HUES6 (cell line): Measurements from ENCODE around the gene EIF4E1B.
A peak's percentile ranks its signal among the peaks of the same experiment; 100 is the strongest.

Source experiments
- H3K27ac ChIP-seq: 2 replicates; pipeline ENCODE4 v1.7.0; 2013; ENCODE audit warnings: low read depth, mild to moderate bottlenecking, low read length, inconsistent platforms
- H3K27me3 ChIP-seq: 2 replicates; pipeline ENCODE4 v1.6.1; 2013; ENCODE audit warnings: low read length; ENCODE audit not compliant: control insufficient read depth, insufficient read depth
- H3K36me3 ChIP-seq: 2 replicates; pipeline ENCODE4 v1.6.1; 2013; ENCODE audit warnings: low read length; ENCODE audit not compliant: control insufficient read depth, insufficient read depth
- H3K4me1 ChIP-seq: 2 replicates; pipeline ENCODE4 v1.6.1; 2013; ENCODE audit warnings: low read length; ENCODE audit not compliant: control insufficient read depth, insufficient read depth
- H3K4me3 ChIP-seq: 2 replicates; pipeline ENCODE4 v1.5.1; 2013; ENCODE audit warnings: low read depth, low read length
- H3K9ac ChIP-seq: one replicate; pipeline ENCODE4 v1.6.1; 2013; ENCODE audit warnings: mild to moderate bottlenecking, low read length
- H3K9me3 ChIP-seq: 2 replicates; pipeline ENCODE4 v1.6.1; 2013; ENCODE audit warnings: low read depth, low read length; ENCODE audit not compliant: control insufficient read depth, insufficient read depth

The EIF4E1B gene

DNA sequence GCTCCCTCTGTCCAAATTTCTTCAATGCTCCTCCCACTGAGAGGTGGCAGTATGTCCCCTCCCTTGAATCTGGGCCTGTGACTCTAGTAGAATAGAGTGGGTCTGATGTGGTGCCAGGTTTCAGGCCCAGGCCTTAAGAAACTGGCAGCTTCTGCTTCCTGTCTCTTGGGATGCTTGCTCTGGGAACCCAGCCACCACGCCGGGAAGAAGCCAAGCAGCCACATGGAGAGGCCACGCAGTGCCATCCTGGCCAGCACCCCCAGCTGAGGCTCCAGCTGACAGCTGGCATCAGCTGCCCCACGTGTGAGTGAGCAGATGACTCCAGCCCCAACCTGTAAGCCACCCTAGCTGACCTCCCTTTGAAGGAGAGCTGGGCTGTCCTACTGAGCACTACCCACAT is 9.5 kb downstream of the EIF4E1B start:
- Histone ChIP-seq H3K9me3 (no peaks in the 10 kb centered on the region), H3K36me3 (no peaks in the 10 kb centered on the region), H3K27ac (no peak overlapping the region), H3K4me3 (no peak overlapping the region), H3K4me1 (peaks cover 42% of the 10 kb centered on the region), H3K9ac (no peak overlapping the region), H3K27me3 (no peaks in the 10 kb centered on the region)

DNA sequence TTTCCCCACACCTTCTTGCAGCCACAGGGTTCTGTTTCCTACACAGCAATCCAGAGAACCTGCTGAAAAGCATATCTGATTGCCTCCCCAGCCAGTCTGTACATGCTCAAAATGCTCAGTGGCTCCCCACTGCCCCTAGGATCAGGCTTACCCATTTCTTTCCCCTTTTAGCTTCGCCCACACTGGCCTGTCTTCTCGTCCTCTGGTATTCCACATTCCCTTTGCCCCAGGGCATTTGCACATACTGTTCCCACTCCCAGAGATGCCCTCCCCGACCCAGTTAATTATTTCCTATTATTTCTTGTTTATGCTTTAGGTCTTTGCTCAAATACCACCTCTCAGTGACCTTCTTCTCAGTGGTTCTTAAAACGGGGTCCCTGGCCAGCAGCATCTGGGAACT is 10.1 kb downstream of the EIF4E1B start:
- no peaks in the 10 kb centered on the region for H3K27me3 ChIP-seq
- H3K4me1 ChIP-seq, result peaks cover 42% of the 10 kb centered on the region
- no peak overlapping the region for H3K27ac ChIP-seq
- H3K9ac ChIP-seq, result no peak overlapping the region
- H3K9me3 ChIP-seq, result no peaks in the 10 kb centered on the region
- H3K36me3 ChIP-seq, result no peaks in the 10 kb centered on the region
- no peak overlapping the region for H3K4me3 ChIP-seq

DNA sequence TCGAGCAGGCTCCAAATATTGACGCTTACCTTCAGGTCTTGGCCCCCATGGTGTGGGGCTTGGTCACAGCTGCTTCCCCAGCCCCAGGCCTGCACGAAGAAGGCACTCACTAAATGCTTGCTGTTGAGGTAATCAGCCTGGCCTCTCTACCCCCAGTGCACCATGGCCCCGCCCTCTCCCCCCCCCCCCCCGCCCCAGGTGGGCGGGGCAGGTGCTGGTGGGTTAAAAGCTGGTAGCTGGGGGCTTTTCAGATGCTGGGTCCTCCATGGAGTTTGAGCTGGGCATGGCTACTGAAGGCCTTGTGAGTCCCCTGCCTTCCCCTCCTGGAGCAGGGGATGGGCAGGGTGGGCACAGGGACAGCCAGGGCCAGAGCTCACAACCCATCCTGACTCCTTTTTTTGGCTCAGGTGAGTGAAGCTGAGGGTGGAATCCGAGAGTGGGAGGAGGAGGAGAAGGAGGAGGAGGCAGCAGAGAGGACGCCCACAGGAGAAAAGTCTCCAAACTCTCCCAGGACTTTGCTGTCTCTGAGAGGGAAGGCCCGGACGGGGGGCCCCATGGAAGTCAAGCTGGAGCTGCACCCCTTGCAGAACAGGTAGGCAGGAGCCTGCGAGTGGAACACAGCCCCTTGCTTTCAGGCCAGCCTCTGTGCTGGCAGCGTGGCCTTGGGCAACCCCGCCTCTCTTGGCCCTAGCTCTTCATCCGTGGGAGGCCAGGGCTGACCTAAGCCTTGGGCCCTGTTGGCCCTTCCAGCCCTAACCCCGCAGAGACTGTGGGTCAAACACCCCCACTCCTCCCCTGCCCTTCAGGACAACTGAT is 12.4 kb downstream of the EIF4E1B start:
- Histone ChIP-seq H3K4me1 (peaks cover 35% of the 10 kb centered on the region), H3K4me3 (no peak overlapping the region), H3K9ac (no peak overlapping the region), H3K27ac (no peak overlapping the region), H3K36me3 (no peaks in the 10 kb centered on the region), H3K27me3 (no peaks in the 10 kb centered on the region), H3K9me3 (no peaks in the 10 kb centered on the region)

DNA sequence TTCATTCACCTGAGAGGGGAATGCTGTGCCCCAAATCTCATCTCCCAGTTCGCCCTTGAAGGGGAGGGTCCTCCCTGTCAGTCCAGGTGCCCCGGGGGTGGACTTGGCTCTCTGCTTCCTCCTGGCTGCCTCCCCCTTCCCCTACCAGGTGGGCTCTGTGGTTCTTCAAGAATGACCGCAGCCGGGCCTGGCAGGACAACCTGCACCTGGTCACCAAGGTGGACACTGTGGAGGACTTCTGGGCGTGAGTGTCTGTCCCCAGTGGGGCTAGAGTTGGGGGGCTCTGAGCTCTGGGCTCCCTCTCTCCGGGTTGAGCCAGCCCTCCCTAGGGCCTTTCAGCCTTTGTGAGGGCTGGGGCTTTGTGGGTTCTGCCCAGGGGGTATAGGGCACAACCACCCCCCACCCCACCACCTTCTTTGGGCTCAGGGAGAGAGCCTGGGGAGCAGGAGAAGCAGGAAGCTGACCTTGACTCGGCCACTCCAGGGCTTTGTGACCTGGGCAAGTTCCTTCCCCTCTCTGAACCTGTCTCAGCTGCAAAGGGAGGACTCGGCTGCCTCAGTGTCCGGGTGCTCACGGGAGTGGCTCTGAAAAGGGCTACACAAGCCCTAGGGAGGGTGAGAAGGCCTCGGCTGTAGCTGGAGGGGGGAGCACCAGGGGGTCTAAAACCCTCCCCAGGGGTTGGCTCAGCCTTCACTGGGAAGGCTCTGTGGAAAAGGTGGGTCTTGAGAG is 13.2 kb downstream of the EIF4E1B start:
- no peaks in the 10 kb centered on the region for H3K36me3 ChIP-seq
- H3K9me3 ChIP-seq, result no peaks in the 10 kb centered on the region
- H3K27me3 ChIP-seq, result no peaks in the 10 kb centered on the region
- H3K4me1 ChIP-seq, result peaks cover 41% of the 10 kb centered on the region
- H3K9ac ChIP-seq, result no peak overlapping the region
- H3K27ac ChIP-seq, result no peak overlapping the region
- no peak overlapping the region for H3K4me3 ChIP-seq

DNA sequence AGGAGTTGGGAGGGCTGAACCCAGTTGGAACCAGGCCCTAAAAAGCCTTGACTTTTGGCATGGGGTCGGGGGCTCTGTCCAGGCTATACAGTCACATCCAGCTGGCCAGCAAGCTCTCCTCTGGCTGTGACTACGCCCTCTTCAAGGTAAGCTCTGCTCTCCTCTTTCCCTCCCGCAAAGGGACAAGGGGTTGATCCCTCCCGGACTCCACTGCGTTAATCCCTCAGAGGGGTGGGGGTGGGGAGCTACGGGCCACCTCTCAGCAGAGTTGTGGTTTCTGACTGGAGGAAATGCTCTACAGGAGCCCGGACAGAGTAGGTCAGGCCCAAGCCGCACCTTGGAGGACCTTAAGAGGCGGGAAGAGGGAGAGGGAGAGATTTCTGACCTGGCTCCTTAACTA is 13.8 kb downstream of the EIF4E1B start:
- Histone ChIP-seq H3K36me3 (no peaks in the 10 kb centered on the region), H3K4me3 (no peak overlapping the region), H3K9ac (no peak overlapping the region), H3K9me3 (no peaks in the 10 kb centered on the region), H3K27me3 (no peaks in the 10 kb centered on the region), H3K4me1 (peaks cover 41% of the 10 kb centered on the region), H3K27ac (no peak overlapping the region)

DNA sequence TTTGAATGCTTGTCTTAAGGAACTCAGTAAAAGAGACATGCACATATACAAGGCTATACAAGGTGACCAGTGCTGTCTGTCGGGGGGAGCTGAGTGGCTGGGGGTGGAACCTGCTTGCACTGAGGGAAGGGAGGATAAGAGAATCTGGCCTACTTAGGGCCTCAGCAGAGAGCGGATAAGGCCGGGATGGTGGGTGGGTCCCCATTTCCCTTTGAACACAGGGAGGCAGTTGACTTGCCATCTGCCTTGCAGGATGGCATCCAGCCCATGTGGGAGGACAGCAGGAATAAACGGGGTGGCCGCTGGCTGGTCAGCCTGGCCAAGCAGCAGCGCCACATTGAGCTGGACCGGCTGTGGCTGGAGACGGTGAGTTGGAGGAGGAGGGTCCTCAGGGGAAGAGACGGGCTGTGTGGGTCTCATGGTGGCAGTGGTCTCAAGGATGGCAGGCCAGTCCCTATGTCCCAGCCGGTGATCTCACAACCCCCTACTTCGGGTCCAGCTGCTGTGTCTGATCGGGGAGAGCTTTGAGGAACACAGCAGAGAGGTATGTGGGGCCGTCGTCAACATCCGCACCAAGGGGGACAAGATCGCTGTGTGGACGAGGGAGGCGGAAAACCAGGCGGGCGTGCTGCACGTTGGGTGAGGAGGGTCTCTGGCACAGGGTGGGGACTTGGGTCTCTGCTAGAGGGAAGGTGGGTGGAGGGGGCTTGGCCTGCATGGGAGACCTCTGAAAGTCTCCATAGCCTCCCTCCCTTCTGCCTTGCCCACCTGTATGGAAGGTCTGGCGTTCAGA is 14.6 kb downstream of the EIF4E1B start:
- Histone ChIP-seq H3K27me3 (no peaks in the 10 kb centered on the region), H3K9me3 (no peaks in the 10 kb centered on the region), H3K27ac (no peak overlapping the region), H3K36me3 (no peaks in the 10 kb centered on the region), H3K4me1 (peaks cover 44% of the 10 kb centered on the region), H3K4me3 (no peak overlapping the region), H3K9ac (no peak overlapping the region)

DNA sequence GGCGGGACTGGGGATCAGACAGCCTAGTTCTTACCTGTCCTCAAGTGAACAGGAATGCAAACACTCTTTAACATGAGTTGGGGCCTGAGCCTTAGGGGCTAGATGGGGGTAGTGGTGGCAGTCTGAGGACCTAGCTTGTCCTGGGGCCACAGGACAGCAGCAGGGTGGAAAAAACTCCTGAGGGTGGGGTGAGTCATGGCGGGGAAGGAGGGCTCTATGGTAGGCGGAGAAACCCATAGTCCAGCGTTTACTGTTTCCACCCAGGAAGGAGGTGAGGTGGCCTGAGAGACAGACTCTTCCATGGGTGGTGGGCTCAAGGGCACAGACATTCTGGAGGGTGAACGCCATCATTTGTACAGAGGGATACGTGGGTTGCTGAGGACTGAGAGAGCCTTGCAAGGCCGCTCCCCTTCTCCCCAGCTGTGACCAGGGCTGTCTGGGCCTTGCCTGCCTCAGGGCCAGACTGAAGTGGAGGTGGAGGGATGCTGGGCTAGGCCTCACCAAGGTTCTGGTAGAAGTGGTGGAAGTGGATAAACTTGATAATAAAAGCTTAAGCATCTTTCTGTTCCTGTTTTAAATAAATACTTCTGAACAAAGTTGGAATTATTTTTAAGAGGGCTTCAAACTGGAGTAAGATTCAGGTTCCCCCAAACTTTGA is 15.7 kb downstream of the EIF4E1B start:
- Histone ChIP-seq H3K27ac (no peak overlapping the region), H3K4me3 (no peak overlapping the region), H3K4me1 (peaks cover 51% of the 10 kb centered on the region), H3K36me3 (no peaks in the 10 kb centered on the region), H3K27me3 (no peaks in the 10 kb centered on the region), H3K9me3 (no peaks in the 10 kb centered on the region), H3K9ac (no peak overlapping the region)

DNA sequence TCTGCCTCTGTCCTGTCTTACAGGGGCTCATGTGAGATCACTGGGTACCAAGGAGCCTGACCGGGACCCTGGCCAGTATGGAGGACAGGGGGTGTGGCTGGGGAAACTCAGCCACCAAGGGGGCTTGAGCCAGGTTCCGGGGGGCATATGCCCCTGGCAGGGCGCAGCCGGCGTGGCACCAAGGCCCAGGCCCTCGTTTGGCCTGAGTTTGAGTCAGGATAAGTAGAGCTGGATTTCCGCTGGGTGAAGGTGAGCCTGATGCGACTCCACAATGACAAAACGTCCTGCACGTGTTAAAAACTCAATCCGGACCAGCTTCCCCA is 16.2 kb downstream of the EIF4E1B start:
- H3K27me3 ChIP-seq, result no peaks in the 10 kb centered on the region
- H3K27ac ChIP-seq, result no peak overlapping the region
- H3K4me1 ChIP-seq, result peaks cover 51% of the 10 kb centered on the region
- no peaks in the 10 kb centered on the region for H3K9me3 ChIP-seq
- peak overlapping the region; percentile 9 for H3K9ac ChIP-seq
- peak overlapping the region; percentile 40 for H3K4me3 ChIP-seq
- no peaks in the 10 kb centered on the region for H3K36me3 ChIP-seq

DNA sequence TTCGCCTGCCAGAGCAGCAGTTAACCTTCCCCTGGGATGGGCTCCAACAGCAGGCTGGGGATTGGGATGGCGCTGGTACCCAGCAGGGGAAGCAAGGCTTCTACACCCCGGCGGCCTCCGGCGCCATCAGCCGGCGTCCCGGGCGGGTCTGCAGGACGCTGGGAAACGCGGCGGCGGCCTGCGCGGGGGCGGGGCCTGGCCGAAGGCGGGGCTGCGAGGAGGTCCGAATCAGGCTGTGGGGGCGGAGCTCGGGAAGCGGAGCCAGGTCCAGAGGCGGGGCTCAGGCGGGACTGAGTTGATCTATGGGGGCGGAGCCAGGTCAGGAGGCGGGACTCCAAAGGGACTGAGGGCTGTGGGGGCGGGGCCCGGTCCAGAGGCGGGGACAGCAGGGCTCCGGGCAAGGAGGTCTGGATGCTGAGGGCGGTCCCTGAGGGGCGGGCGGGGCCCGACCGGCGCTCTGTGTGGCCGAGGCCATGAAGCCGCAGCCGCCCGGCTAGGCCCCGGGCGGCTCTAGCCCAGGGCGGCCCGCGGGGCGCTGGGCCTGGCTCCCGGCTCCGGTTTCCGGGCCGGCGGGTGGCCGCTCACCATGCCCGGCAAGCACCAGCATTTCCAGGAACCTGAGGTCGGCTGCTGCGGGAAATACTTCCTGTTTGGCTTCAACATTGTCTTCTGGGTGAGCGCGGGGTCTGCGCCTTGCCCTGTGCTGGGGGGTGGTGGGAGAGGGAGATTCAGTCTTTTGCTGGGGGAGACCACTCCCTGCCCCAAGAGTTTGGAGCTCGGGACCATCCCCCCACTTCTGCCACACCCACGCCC is 16.8 kb downstream of the EIF4E1B start, which contains the start of gene TSPAN17:
TSS of gene TSPAN17 (plus strand) at position 455 of the 813 bp plus-strand sequence. CDS start at position 587, 132 bp downstream.
- Histone ChIP-seq H3K27me3 (no peaks in the 10 kb centered on the region), H3K4me1 (peaks cover 49% of the 10 kb centered on the region), H3K9ac (peak within 1 kb of the TSS; percentile 66), H3K9me3 (no peaks in the 10 kb centered on the region), H3K27ac (peak within 1 kb of the TSS; percentile 46; the same call in 1 of the 2 replicates), H3K4me3 (peak within 1 kb of the TSS; percentile 87), H3K36me3 (no peaks in the 10 kb centered on the region)

DNA sequence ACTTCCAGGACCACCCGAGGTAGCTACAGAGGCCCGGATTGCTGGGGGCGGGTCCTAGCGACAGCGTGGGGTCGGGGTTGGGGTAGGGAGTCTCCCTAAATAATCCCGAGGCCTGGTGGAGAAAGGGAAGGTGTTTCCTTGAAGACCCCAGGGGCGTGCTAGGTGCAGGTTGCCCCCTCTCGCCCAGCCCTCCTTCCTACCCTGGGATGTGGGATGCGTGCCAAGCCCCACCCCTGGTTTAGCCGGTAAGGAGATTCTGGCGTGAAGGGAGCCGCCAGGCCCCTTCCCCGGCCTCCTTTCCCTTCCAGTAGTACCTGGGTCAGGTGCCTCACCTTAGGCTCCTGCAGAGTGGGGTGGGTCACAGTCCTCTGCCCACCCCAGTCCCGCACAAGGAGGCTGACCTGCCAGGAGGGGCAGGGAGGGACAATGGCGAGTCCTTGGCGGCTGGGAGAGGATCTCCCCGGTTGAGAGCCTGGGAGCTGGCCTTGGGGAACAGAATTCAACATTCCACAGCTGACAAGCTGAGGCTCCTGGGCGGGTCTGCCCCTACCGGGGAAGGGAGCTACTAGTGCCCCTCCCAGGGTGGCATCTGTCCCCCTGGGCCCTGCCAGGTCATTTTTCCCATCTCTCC is 17.5 kb downstream of the EIF4E1B start:
- Histone ChIP-seq H3K9ac (peak overlapping the region; percentile 66), H3K36me3 (no peaks in the 10 kb centered on the region; the same call in 1 of the 2 replicates), H3K27me3 (no peaks in the 10 kb centered on the region), H3K4me3 (peak overlapping the region; percentile 87), H3K4me1 (peaks cover 43% of the 10 kb centered on the region), H3K9me3 (no peaks in the 10 kb centered on the region), H3K27ac (peak overlapping the region; percentile 46; the same call in 1 of the 2 replicates)
